ENCODE data around the gene DTL.

DNA sequence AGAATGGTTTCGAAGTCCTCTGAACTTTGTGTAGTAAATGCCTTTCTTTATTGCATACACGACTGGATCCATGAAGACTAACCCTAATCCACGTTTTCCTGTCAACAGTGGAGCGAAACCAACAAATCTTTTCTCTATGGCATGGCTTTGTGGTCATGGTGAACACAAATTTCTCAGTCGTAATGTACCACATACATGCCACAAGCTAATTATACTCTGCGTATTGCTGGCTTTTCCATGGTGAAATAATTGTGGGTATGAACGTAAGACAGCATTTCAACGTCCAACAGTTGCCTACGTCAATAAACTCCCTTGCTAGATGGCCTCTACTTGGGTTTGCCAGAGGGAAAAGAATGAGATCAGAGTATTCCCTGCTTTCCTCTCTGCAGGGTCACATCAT, 27.7 kb upstream of the DTL start:
- TF ChIP-seq, protein P1, sequence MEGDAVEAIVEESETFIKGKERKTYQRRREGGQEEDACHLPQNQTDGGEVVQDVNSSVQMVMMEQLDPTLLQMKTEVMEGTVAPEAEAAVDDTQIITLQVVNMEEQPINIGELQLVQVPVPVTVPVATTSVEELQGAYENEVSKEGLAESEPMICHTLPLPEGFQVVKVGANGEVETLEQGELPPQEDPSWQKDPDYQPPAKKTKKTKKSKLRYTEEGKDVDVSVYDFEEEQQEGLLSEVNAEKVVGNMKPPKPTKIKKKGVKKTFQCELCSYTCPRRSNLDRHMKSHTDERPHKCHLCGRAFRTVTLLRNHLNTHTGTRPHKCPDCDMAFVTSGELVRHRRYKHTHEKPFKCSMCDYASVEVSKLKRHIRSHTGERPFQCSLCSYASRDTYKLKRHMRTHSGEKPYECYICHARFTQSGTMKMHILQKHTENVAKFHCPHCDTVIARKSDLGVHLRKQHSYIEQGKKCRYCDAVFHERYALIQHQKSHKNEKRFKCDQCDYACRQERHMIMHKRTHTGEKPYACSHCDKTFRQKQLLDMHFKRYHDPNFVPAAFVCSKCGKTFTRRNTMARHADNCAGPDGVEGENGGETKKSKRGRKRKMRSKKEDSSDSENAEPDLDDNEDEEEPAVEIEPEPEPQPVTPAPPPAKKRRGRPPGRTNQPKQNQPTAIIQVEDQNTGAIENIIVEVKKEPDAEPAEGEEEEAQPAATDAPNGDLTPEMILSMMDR (IDR thresholded peaks at IDR 0.05; ENCODE audit: low read depth, low read length, poor library complexity, severe bottlenecking): no peak
- no peak for TF ChIP-seq EZH2phosphoT487 (IDR thresholded peaks at IDR 0.05; ENCODE audit: borderline replicate concordance, low read length)

Data from DOHH2 (cell line).